Panc1 (cell line): ENCODE data around the gene SKAP1. TPM values are rescaled to one million over a fixed set of nuclear protein-coding genes. Genes with fewer than 3 reads are reported as not detected.

ENCODE experiments used
- ATAC-seq: fragments of 200-7000 bp; cut with Tn5 transposase; 2 replicates; pipeline ENCODE4 v1.9.1; 2020; ENCODE audit warnings: mild to moderate bottlenecking, moderate library complexity
- BruUV-seq: library from RNA; stranded (reverse); fragments of 400-500 nt; replicated peaks from 2 replicates; lab custom pipeline; 2021; lab: Mats Ljungman, UMichigan
- CTCF ChIA-PET: fragments of 300-600 bp; sonication (Branson Sonifier 250); formaldehyde crosslinking; loops from one replicate; lab custom pipeline; 2022; ENCODE audit warnings: antibody characterized with exemption; lab: Charles Lee
- POLR2A ChIA-PET: fragments of 300-600 bp; sonication (Branson Sonifier 250); formaldehyde crosslinking; loops from one replicate; lab custom pipeline; 2022; ENCODE audit warnings: antibody characterized with exemption; lab: Charles Lee
- DNase-seq: peaks from one replicate; pipeline ENCODE4 v3.0.0-alpha.2; 2010; ENCODE audit warnings: low read depth, low spot score
- H3K27ac ChIP-seq: 2 replicates; pipeline ENCODE4 v1.5.1; 2011; ENCODE audit warnings: mild to moderate bottlenecking, low read length, inconsistent platforms
- H3K27me3 ChIP-seq: fragments of 200-500 bp; sonication (Bioruptor generic); 2 replicates; pipeline ENCODE4 v1.6.0; 2014; ENCODE audit warnings: low read length, inconsistent platforms; ENCODE audit not compliant: control insufficient read depth, insufficient read depth
- H3K36me3 ChIP-seq: fragments of 200-500 bp; sonication (Bioruptor generic); 2 replicates; pipeline ENCODE4 v1.5.1; 2014; ENCODE audit warnings: inconsistent platforms, mild to moderate bottlenecking, low read length, moderate library complexity; ENCODE audit not compliant: control insufficient read depth, insufficient read depth
- H3K4me1 ChIP-seq: 2 replicates; pipeline ENCODE4 v1.5.1; 2011; ENCODE audit warnings: inconsistent platforms, mild to moderate bottlenecking, low read length, moderate library complexity; ENCODE audit not compliant: control insufficient read depth, insufficient read depth
- H3K4me3 ChIP-seq, 2 experiments: 2 replicates each; pipeline ENCODE4 v1.5.1; 2011 to 2012; ENCODE audit warnings: low read depth in 2 of 2, low read length in 2 of 2, mild to moderate bottlenecking in 2 of 2, inconsistent platforms in 1 of 2, moderate library complexity in 1 of 2
- H3K9me3 ChIP-seq: fragments of 200-500 bp; sonication (Bioruptor generic); 2 replicates; pipeline ENCODE4 v1.5.1; 2014; ENCODE audit warnings: low read depth, mild to moderate bottlenecking, inconsistent platforms, low read length, moderate library complexity; ENCODE audit not compliant: control insufficient read depth, insufficient read depth
- POLR2AphosphoS5 ChIP-seq: IDR thresholded peaks from 2 replicates; pipeline ENCODE4 v1.6.1; 2012; ENCODE audit warnings: mild to moderate bottlenecking, low read depth, low read length, moderate library complexity
- REST ChIP-seq, 2 experiments: IDR thresholded peaks; 2 replicates each; pipeline ENCODE4 v1.6.1; 2011 to 2012; ENCODE audit warnings: low read depth in 2 of 2, control low read depth in 1 of 2, low read length in 1 of 2, mild to moderate bottlenecking in 1 of 2, moderate library complexity in 1 of 2; ENCODE audit not compliant: insufficient read depth in 1 of 2
- SIN3A ChIP-seq: IDR thresholded peaks from 2 replicates; pipeline ENCODE4 v1.6.1; 2012; ENCODE audit warnings: low read depth, mild to moderate bottlenecking, low read length, moderate library complexity, borderline replicate concordance; ENCODE audit not compliant: insufficient read depth
- TCF7L2 ChIP-seq: IDR thresholded peaks from 2 replicates; pipeline ENCODE4 v1.6.1; 2011; ENCODE audit warnings: mild to moderate bottlenecking, low read depth, low read length, inconsistent platforms
- in situ Hi-C: cut with HindIII; loops from 2 replicates; pipeline ENCODE4 v1.10.0; 2016; ENCODE audit warnings: low sequenced_read_pairs, low pct_unique_long_range_greater_than_20kb
- intact Hi-C: fragments of 100-400 bp; cut with micrococcal nuclease; formaldehyde crosslinking; loops from one replicate; pipeline ENCODE4 v1.10.0; 2022; ENCODE audit not compliant: unreplicated experiment
- total RNA-seq: library from RNA; stranded (reverse); gene quantifications from one replicate; pipeline ENCODE4 v1.2.1, GENCODE V29; 2021; ENCODE audit not compliant: unreplicated experiment
- TF ChIP-seq, protein P1 (sequence below): fragments of 450-650 bp; IDR thresholded peaks from 2 replicates; pipeline ENCODE4 v1.5.1; 2017; ENCODE audit warnings: mild to moderate bottlenecking

Gene SKAP1
- total RNA-seq, 1 experiment from 2014 or later = 0.90 TPM

DNA sequence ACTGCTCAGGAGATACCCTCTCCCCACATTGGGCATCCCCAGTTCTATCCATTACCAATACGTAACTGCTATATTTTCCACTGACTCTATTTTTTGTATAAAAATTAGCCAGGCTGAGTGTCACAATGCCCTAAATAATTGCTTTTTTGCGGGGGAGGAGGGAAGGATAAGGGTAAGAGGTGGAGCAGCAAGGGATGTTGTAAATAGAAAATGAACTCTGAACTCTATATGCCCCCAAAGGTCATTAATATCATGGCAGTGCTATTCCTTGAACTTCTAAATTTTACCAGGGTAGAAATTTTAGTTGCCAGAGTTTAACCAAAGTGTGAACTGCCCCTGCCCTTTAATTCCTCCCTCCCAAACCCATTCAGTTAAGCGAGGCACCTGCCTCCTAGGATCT, 118.7 kb downstream of the SKAP1 start:
- no peaks in the 10 kb centered on the region; the same call in 1 of the 2 replicates for H3K27me3 ChIP-seq
- in situ Hi-C loops (no loop called here), intact Hi-C loops (no loop called here)
- H3K36me3 ChIP-seq = no peaks in the 10 kb centered on the region
- no peak overlapping the region for H3K4me3 ChIP-seq
- no TSS peak for BruUV-seq
- POLR2A ChIA-PET = no interaction called here
- CTCF ChIA-PET = no interaction called here
- no peak for DNase-seq
- no peak for ATAC-seq
- H3K9me3 ChIP-seq = no peaks in the 10 kb centered on the region
- TF ChIP-seq TCF7L2 (no peak), POLR2AphosphoS5 (no peak), REST (IDR thresholded peaks at IDR 0.05; ENCODE audit: insufficient read depth in 1 of 2, low read depth in 2 of 2, low read length in 1 of 2) (no peak), SIN3A (no peak)
- TF ChIP-seq, protein P1, sequence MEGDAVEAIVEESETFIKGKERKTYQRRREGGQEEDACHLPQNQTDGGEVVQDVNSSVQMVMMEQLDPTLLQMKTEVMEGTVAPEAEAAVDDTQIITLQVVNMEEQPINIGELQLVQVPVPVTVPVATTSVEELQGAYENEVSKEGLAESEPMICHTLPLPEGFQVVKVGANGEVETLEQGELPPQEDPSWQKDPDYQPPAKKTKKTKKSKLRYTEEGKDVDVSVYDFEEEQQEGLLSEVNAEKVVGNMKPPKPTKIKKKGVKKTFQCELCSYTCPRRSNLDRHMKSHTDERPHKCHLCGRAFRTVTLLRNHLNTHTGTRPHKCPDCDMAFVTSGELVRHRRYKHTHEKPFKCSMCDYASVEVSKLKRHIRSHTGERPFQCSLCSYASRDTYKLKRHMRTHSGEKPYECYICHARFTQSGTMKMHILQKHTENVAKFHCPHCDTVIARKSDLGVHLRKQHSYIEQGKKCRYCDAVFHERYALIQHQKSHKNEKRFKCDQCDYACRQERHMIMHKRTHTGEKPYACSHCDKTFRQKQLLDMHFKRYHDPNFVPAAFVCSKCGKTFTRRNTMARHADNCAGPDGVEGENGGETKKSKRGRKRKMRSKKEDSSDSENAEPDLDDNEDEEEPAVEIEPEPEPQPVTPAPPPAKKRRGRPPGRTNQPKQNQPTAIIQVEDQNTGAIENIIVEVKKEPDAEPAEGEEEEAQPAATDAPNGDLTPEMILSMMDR = no peak
- no peaks in the 10 kb centered on the region for H3K4me1 ChIP-seq
- no peak overlapping the region for H3K27ac ChIP-seq

- Histone ChIP-seq H3K27ac (no peak overlapping the region), H3K4me1 (no peaks in the 10 kb centered on the region), H3K36me3 (no peaks in the 10 kb centered on the region), H3K9me3 (no peaks in the 10 kb centered on the region), H3K4me3 (no peak overlapping the region), H3K27me3 (no peaks in the 10 kb centered on the region; the same call in 1 of the 2 replicates)
- TF ChIP-seq POLR2AphosphoS5 (no peak), TCF7L2 (no peak), SIN3A (no peak), REST (IDR thresholded peaks at IDR 0.05; ENCODE audit: insufficient read depth in 1 of 2, low read depth in 2 of 2, low read length in 1 of 2) (no peak)
- TF ChIP-seq, protein P1 = no peak
- BruUV-seq = no TSS peak
- no peak for DNase-seq
- in situ Hi-C loops (no loop called here), intact Hi-C loops (no loop called here)
- ChIA-PET POLR2A (no interaction called here), CTCF (no interaction called here)
- no peak for ATAC-seq
Observed at GRCh38 chr17:48310748-48311213, 119.2 kb downstream of the SKAP1 start.
